Endothelial cell of umbilical vein (primary cell): ENCODE results near the gene PPP2R2C. TPM values are rescaled to one million over a fixed set of nuclear protein-coding genes. Genes with fewer than 3 reads are reported as not detected.

Experiments
- BruUV-seq: library from RNA; stranded (reverse); fragments of 400-500 nt; replicated peaks from 2 replicates; lab custom pipeline; 2021; lab: Mats Ljungman, UMichigan
- CTCF ChIA-PET: fragments of 300-600, 350-600 bp; sonication (Branson Sonifier 250); formaldehyde crosslinking; loops from one replicate; lab custom pipeline; 2021; ENCODE audit warnings: antibody characterized with exemption, inconsistent platforms; lab: Charles Lee
- POLR2A ChIA-PET: fragments of 300-600, 350-600 bp; sonication (Branson Sonifier 250); formaldehyde crosslinking; loops from one replicate; lab custom pipeline; 2021; ENCODE audit warnings: antibody characterized with exemption, inconsistent platforms; lab: Charles Lee
- DNase-seq: peaks from one replicate; pipeline ENCODE4 v3.0.0-alpha.2; 2011; ENCODE audit warnings: low read depth, low spot score
- FAIRE-seq: peaks from 2 replicates; lab custom pipeline; 2011; peaks lifted over from hg19 to GRCh38; lab: Jason Lieb, UNC
- H2AFZ ChIP-seq: 2 replicates; pipeline ENCODE4 v1.6.0; 2012; ENCODE audit warnings: low read depth, low read length, control low read depth, inconsistent platforms
- H3K27ac ChIP-seq: 2 replicates; pipeline ENCODE4 v1.5.1; 2011; ENCODE audit warnings: low read depth, mild to moderate bottlenecking, control low read depth, low read length, moderate library complexity; ENCODE audit not compliant: insufficient read depth
- H3K27me3 ChIP-seq, 2 experiments: 2 replicates each; pipeline versions ENCODE4 v1.6.0 to v1.6.1; 2011; ENCODE audit warnings: low read length in 2 of 2, mixed read lengths in 1 of 2; ENCODE audit not compliant: control insufficient read depth in 2 of 2, insufficient read depth in 2 of 2
- H3K36me3 ChIP-seq, 2 experiments: 2 replicates in 1 of 2; 3 replicates in 1 of 2; pipeline ENCODE4 v1.5.1; 2011; ENCODE audit warnings: low read length in 2 of 2, mild to moderate bottlenecking in 1 of 2, moderate library complexity in 1 of 2; ENCODE audit not compliant: control insufficient read depth in 2 of 2, insufficient read depth in 2 of 2; ENCODE audit errors: extremely low read depth in 1 of 2
- H3K4me1 ChIP-seq: 3 replicates; pipeline ENCODE4 v1.5.1; 2011; ENCODE audit warnings: mild to moderate bottlenecking, low read length; ENCODE audit not compliant: control insufficient read depth, insufficient read depth; ENCODE audit errors: extremely low read depth
- H3K4me2 ChIP-seq: 2 replicates; pipeline ENCODE4 v1.6.1; 2011; ENCODE audit warnings: low read length, control low read depth, mixed read lengths; ENCODE audit not compliant: insufficient read depth
- H3K4me3 ChIP-seq, 3 experiments: fragments of 200-600 bp in 1 of 3; sonication (generic), shearing (Covaris generic) in 1 of 3; replicated peaks in 1 of 3; 2 replicates each; pipeline ENCODE4 v1.5.1; 2011 to 2016; ENCODE audit warnings: control low read depth in 3 of 3, low read length in 3 of 3, mild to moderate bottlenecking in 2 of 3, inconsistent platforms in 1 of 3, low read depth in 1 of 3, moderate library complexity in 1 of 3; ENCODE audit not compliant: insufficient read depth in 1 of 3
- H3K79me2 ChIP-seq: 2 replicates; pipeline ENCODE4 v1.6.0; 2012; ENCODE audit warnings: low read length, inconsistent platforms; ENCODE audit not compliant: control insufficient read depth, insufficient read depth
- H3K9ac ChIP-seq: replicated peaks from 2 replicates; pipeline ENCODE3; 2011; ENCODE audit warnings: low read length, control low read depth; ENCODE audit not compliant: insufficient read depth; ENCODE audit errors: extremely low read depth
- H3K9me1 ChIP-seq: replicated peaks from 3 replicates; pipeline ENCODE4 v1.6.0; 2011; ENCODE audit warnings: mild to moderate bottlenecking, low read length; ENCODE audit not compliant: control insufficient read depth, insufficient read depth; ENCODE audit errors: extremely low read depth
- H3K9me3 ChIP-seq: replicated peaks from 2 replicates; pipeline ENCODE4 v1.5.1; 2012; ENCODE audit warnings: low read length, inconsistent platforms; ENCODE audit not compliant: control insufficient read depth, insufficient read depth
- H4K20me1 ChIP-seq: replicated peaks from 2 replicates; pipeline ENCODE3; 2011; ENCODE audit warnings: mild to moderate bottlenecking, low read length; ENCODE audit not compliant: control insufficient read depth, insufficient read depth; ENCODE audit errors: extremely low read depth
- EZH2 ChIP-seq: IDR thresholded peaks from 2 replicates; pipeline ENCODE4 v1.6.1; 2012; ENCODE audit warnings: borderline replicate concordance, low read depth, mild to moderate bottlenecking, moderate library complexity, low read length, inconsistent platforms; ENCODE audit not compliant: severe bottlenecking
- GATA2 ChIP-seq: IDR thresholded peaks from 2 replicates; pipeline ENCODE4 v1.7.0; 2011; ENCODE audit warnings: low read depth, mild to moderate bottlenecking, moderate library complexity, mixed read lengths, low read length; ENCODE audit not compliant: insufficient read length, insufficient read depth
- JUN ChIP-seq: IDR thresholded peaks from 2 replicates; pipeline ENCODE4 v1.6.1; 2011; ENCODE audit warnings: borderline replicate concordance, low read depth; ENCODE audit not compliant: insufficient read length, insufficient read depth
- MYC ChIP-seq: IDR thresholded peaks from one replicate; pipeline ENCODE4 v1.6.1; 2011; ENCODE audit warnings: mild to moderate bottlenecking, low read depth, low read length
- POLR2A ChIP-seq: IDR thresholded peaks from 2 replicates; pipeline ENCODE4 v1.6.1; 2012; ENCODE audit warnings: low read depth, mild to moderate bottlenecking, control low read depth, low read length
- POLR2AphosphoS5 ChIP-seq: IDR thresholded peaks from 2 replicates; pipeline ENCODE4 v1.6.1; 2012; ENCODE audit warnings: low read depth, mild to moderate bottlenecking, control low read depth, low read length, moderate library complexity; ENCODE audit not compliant: insufficient read depth
- dilution Hi-C: fragments of 300-500 bp; cut with MboI; formaldehyde crosslinking; loops from one replicate; pipeline ENCODE4 v1.15.0; 2019; ENCODE audit warnings: low sequenced_read_pairs; ENCODE audit not compliant: extremely low pct_ligation_motif_present
- intact Hi-C: fragments of 100-400 bp; cut with micrococcal nuclease; formaldehyde crosslinking; loops from one replicate; pipeline ENCODE4 v1.10.0; 2022
- polyA plus RNA-seq, 4 experiments: library from polyadenylated mRNA; depleted of rRNA in 3 of 4; stranded (reverse) in 3 of 4; unstranded in 1 of 4; fragments of >200 nt; gene quantifications; 2 replicates each; pipeline versions ENCODE4 v1.2.1 to v1.2.3, GENCODE V29; 2011 to 2012; ENCODE audit warnings: missing spikeins in 1 of 4
- total RNA-seq: library from RNA; stranded (reverse); gene quantifications from 2 replicates; pipeline ENCODE4 v1.2.3, GENCODE V29; 2021
- TF ChIP-seq, protein P1 (sequence below), 2 donors: IDR thresholded peaks; 1 replicate in 1 of 2; 2 replicates in 1 of 2; pipeline ENCODE4 v1.5.1; 2011; ENCODE audit warnings: low read length in 2 of 2, mild to moderate bottlenecking in 2 of 2, moderate library complexity in 2 of 2, control low read depth in 1 of 2, inconsistent platforms in 1 of 2, low read depth in 1 of 2; ENCODE audit not compliant: insufficient read depth in 1 of 2; ENCODE audit errors: extremely low read depth in 1 of 2
- TF ChIP-seq, protein P2 (sequence below): IDR thresholded peaks from 2 replicates; pipeline ENCODE4 v1.6.1; 2011; ENCODE audit not compliant: insufficient read depth, insufficient read length

The PPP2R2C gene
- total and polyA plus RNA-seq, 2 donors (not counting 3 experiments of a cell fraction or from before 2014, with no cell fraction given) = 0.03 to 0.09 TPM

DNA sequence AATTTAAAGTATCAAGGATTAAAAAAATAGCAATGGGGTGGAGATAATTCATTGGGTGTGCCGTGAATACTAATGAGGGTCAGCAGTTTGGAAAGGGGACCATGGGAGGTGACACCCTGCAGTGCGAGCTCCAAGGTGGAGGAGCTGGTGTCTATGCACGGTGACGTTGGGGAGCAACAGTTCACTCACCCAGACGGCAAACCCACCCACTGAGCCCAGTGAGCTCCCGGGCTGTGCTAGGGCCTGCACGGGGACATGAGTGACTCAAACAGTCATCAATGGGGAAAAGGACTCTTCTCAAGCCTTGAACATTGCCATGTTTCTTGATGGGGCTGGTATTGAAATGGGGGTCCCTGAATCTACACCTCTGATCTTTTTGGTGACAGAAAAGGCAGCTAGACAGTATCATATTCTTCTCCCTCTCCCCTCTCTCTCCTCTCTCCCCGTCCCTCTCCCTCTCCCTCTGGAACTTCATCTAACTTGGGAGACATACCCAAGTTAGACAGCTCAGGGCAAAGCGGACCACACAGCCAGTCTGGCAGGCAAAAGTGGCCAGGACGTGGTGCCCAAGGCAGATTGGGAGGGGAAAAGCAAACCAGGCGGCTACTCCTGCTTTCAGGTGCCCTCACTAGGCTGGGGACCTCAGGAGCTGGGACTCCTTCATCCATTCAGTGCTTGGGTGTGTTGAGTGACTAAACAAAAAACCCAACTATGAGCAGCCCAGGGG is 26.3 kb upstream of the PPP2R2C start:
- H2AFZ ChIP-seq = no peak overlapping the region
- CTCF ChIA-PET = no interaction called here
- H3K9me1 ChIP-seq = no peaks in the 10 kb centered on the region
- dilution Hi-C loops = no loop called here
- no peaks in the 10 kb centered on the region for H3K4me1 ChIP-seq
- intact Hi-C loops = no loop called here
- FAIRE-seq (no peak), DNase-seq (no peak)
- H3K4me3 ChIP-seq = no peak overlapping the region
- no peaks in the 10 kb centered on the region for H3K27me3 ChIP-seq
- H3K4me2 ChIP-seq = no peak overlapping the region
- H3K36me3 ChIP-seq = no peaks in the 10 kb centered on the region
- TF ChIP-seq, protein P1, sequence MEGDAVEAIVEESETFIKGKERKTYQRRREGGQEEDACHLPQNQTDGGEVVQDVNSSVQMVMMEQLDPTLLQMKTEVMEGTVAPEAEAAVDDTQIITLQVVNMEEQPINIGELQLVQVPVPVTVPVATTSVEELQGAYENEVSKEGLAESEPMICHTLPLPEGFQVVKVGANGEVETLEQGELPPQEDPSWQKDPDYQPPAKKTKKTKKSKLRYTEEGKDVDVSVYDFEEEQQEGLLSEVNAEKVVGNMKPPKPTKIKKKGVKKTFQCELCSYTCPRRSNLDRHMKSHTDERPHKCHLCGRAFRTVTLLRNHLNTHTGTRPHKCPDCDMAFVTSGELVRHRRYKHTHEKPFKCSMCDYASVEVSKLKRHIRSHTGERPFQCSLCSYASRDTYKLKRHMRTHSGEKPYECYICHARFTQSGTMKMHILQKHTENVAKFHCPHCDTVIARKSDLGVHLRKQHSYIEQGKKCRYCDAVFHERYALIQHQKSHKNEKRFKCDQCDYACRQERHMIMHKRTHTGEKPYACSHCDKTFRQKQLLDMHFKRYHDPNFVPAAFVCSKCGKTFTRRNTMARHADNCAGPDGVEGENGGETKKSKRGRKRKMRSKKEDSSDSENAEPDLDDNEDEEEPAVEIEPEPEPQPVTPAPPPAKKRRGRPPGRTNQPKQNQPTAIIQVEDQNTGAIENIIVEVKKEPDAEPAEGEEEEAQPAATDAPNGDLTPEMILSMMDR (IDR thresholded peaks at IDR 0.05; ENCODE audit: extremely low read depth in 1 of 2, insufficient read depth in 1 of 2, low read depth in 1 of 2, low read length in 2 of 2) = no peak
- TF ChIP-seq MYC = no peak
- TF ChIP-seq JUN = no peak
- TF ChIP-seq GATA2 = no peak
- H3K79me2 ChIP-seq = no peaks in the 10 kb centered on the region
- POLR2A ChIA-PET = no interaction called here
- no peak overlapping the region for H3K27ac ChIP-seq
- no peaks in the 10 kb centered on the region for H4K20me1 ChIP-seq
- BruUV-seq = no TSS peak
- H3K9me3 ChIP-seq = no peaks in the 10 kb centered on the region
- no peak overlapping the region for H3K9ac ChIP-seq

DNA sequence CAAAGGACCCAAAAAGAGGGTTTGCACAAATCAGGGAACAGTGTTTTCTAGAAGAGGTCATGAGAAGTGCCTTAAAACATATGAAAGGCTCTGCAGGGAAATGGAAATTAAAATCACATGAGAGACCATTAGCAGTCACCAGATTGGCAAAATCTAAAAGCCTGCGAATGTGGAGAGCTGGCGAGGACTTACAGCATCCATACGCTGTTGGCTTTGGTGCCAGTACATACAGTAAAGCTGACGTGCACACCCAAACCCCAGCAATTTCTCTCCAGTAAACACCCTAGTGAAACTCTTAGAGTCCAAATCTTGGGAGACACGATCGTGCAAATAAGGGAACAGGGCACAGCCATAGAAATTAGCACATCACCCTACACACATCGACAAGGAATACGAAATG is 25.4 kb upstream of the PPP2R2C start:
- no peaks in the 10 kb centered on the region for H3K9me3 ChIP-seq
- no peak overlapping the region for H3K9ac ChIP-seq
- no peak overlapping the region for H3K4me2 ChIP-seq
- H2AFZ ChIP-seq = no peak overlapping the region
- no peak overlapping the region for H3K27ac ChIP-seq
- DNase-seq = no peak
- no peaks in the 10 kb centered on the region for H3K79me2 ChIP-seq
- intact Hi-C loops (no loop called here), dilution Hi-C loops (no loop called here)
- H3K9me1 ChIP-seq = no peaks in the 10 kb centered on the region
- no TSS peak for BruUV-seq
- H4K20me1 ChIP-seq = no peaks in the 10 kb centered on the region
- H3K4me1 ChIP-seq = no peaks in the 10 kb centered on the region
- ChIA-PET CTCF (no interaction called here), POLR2A (no interaction called here)
- H3K27me3 ChIP-seq = no peaks in the 10 kb centered on the region
- FAIRE-seq = no peak
- H3K4me3 ChIP-seq = no peak overlapping the region
- TF ChIP-seq MYC = no peak
- TF ChIP-seq, protein P2, sequence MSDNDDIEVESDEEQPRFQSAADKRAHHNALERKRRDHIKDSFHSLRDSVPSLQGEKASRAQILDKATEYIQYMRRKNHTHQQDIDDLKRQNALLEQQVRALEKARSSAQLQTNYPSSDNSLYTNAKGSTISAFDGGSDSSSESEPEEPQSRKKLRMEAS = no peak
- no peak for TF ChIP-seq POLR2AphosphoS5
- TF ChIP-seq, protein P1 (IDR thresholded peaks at IDR 0.05; ENCODE audit: extremely low read depth in 1 of 2, insufficient read depth in 1 of 2, low read depth in 1 of 2, low read length in 2 of 2) = no peak
- TF ChIP-seq POLR2A = no peak
- no peak for TF ChIP-seq GATA2
- no peak for TF ChIP-seq JUN
- no peak for TF ChIP-seq EZH2
- H3K36me3 ChIP-seq = no peaks in the 10 kb centered on the region
